Activated T-helper 1 cell treated with anti-CD3 and anti-CD28 coated beads, Interleukin-12 subunit alpha, Interleukin-12 subunit beta, Interleukin-2, Interleukin-4 antibody, amounts not matched to agents 30 ng/mL and 10 ng/mL and 1 ng/mL, durations not matched to agents 14 hours and 24 hours and 36 hours (primary cell): ENCODE results near the gene DNAAF3. TPM values are rescaled to one million over a fixed set of nuclear protein-coding genes. Genes with fewer than 3 reads are reported as not detected.
"Not testable (repeated sequence)": the region's sequence is repeated elsewhere in the genome, so short reads cannot be mapped to it uniquely, and the experiment has no call there.

Experiments
- DNase-seq: peaks from one replicate; pipeline ENCODE4 v3.0.0; 2021; ENCODE audit warnings: low spot score
- H3K27ac Mint-ChIP-seq: one replicate; pipeline ENCODE4 v1.8.0; 2021; ENCODE audit warnings: mild to moderate bottlenecking, mixed read lengths
- H3K27me3 Mint-ChIP-seq: one replicate; pipeline ENCODE4 v1.8.0; 2022; ENCODE audit warnings: mild to moderate bottlenecking, moderate library complexity, mixed read lengths; ENCODE audit not compliant: insufficient read depth
- H3K36me3 Mint-ChIP-seq: one replicate; pipeline ENCODE4 v1.8.0; 2021; ENCODE audit warnings: low read depth, mixed read lengths
- H3K4me1 Mint-ChIP-seq: one replicate; pipeline ENCODE4 v1.8.0; 2021; ENCODE audit warnings: low read depth, mixed read lengths
- H3K4me3 Mint-ChIP-seq: one replicate; pipeline ENCODE4 v1.8.0; 2021; ENCODE audit warnings: mild to moderate bottlenecking, moderate library complexity, mixed read lengths
- H3K9me3 Mint-ChIP-seq: one replicate; pipeline ENCODE4 v1.8.0; 2021; ENCODE audit warnings: mixed read lengths
- intact Hi-C: fragments of 100-400 bp; cut with micrococcal nuclease; formaldehyde crosslinking; loops from one replicate; pipeline ENCODE4 v1.15.1; 2024
- total RNA-seq: library from RNA; stranded (reverse); gene quantifications from 2 replicates; pipeline ENCODE4 v1.2.3, GENCODE V29; 2022

The DNAAF3 gene
- total RNA-seq, 1 donor from 2014 or later: 0.36 TPM

DNA sequence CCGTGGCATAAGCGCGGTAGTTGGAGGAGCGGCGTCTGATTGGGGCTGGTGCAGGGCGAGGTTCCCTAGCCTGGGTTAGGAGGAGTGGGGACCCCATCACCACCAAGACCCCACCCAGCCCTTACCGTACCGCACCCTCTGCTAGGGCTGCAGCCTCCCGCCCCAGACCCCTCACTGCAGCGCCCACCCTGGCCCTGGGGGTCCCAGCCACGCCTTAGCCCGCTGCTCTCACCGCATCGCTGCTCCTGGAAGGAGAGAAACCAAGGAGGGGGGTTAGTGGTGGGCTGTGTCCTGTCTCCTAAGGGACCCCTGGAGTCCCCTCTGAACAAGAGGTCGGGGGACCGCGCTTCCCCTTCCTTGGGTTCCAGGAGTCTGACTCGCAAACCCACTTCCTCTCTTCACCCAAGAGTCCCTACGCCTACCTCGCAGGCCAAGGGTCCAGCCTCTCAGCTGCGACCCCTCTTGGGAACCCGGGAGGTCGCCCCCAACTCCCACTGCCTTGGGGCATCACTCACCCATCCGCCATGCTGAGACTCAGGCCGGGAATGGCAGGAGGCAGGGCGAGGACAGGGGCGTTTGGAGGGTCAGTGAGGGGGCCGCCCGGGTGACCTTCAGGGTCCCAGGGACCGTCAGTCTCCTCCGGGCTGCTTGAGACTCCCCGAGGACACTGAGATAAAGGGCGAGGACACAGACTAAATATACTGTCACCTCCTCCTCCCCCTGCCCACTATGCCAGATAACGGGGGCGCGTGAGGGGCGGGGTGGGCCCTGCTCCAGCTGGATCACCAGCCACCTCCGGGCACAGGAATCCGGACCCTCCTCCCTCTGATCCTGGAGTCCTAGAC lies 9.1 kb downstream of the DNAAF3 start, which contains the start of gene TNNI3:
TNNI3 (minus strand) TSS at position 669 of the 845 bp plus-strand sequence; CDS start at position 526, 143 bp downstream.
- Mint-ChIP-seq H3K36me3 (no peaks in the 10 kb centered on the region), H3K4me1 (peaks cover 9% of the 10 kb centered on the region), H3K9me3 (peaks cover 5% of the 10 kb centered on the region), H3K27me3 (peaks cover 26% of the 10 kb centered on the region), H3K27ac (no peak within 1 kb of the TSS), H3K4me3 (no peak within 1 kb of the TSS)
- intact Hi-C loops: no loop called here
- DNase-seq: no peak

- H3K27me3 Mint-ChIP-seq: peaks cover 26% of the 10 kb centered on the region
- H3K4me3 Mint-ChIP-seq: no peak overlapping the region
- H3K27ac Mint-ChIP-seq: no peak overlapping the region
- H3K4me1 Mint-ChIP-seq: peaks cover 16% of the 10 kb centered on the region
- peaks cover 13% of the 10 kb centered on the region for H3K9me3 Mint-ChIP-seq
- intact Hi-C loops: no loop called here
- no peak for DNase-seq
- peaks cover 2% of the 10 kb centered on the region for H3K36me3 Mint-ChIP-seq
Observed at GRCh38 chr19:55156202-55157063, 10.0 kb downstream of the DNAAF3 start.

- DNase-seq, intact Hi-C loops, H3K4me3 Mint-ChIP-seq, H3K36me3 Mint-ChIP-seq, H3K27ac Mint-ChIP-seq: not testable (repeated sequence)
- Mint-ChIP-seq H3K4me1 (peaks cover 16% of the 10 kb centered on the region), H3K27me3 (peaks cover 25% of the 10 kb centered on the region), H3K9me3 (peaks cover 16% of the 10 kb centered on the region)
Observed at GRCh38 chr19:55155784-55156183, 10.6 kb downstream of the DNAAF3 start.

- intact Hi-C loops: no loop called here
- Mint-ChIP-seq H3K36me3 (peaks cover 2% of the 10 kb centered on the region), H3K4me3 (no peak overlapping the region), H3K27me3 (peaks cover 25% of the 10 kb centered on the region), H3K27ac (no peak overlapping the region), H3K9me3 (peaks cover 16% of the 10 kb centered on the region), H3K4me1 (peaks cover 16% of the 10 kb centered on the region)
- no peak for DNase-seq
Observed at GRCh38 chr19:55153652-55154264, 12.7 kb downstream of the DNAAF3 start.

GRCh38 chr19:55152017-55152416 lies 14.4 kb downstream of the DNAAF3 start:
- Mint-ChIP-seq H3K4me1 (peaks cover 16% of the 10 kb centered on the region), H3K4me3 (no peak overlapping the region), H3K27ac (peak overlapping the region; percentile 43), H3K9me3 (peaks cover 16% of the 10 kb centered on the region), H3K36me3 (peaks cover 2% of the 10 kb centered on the region), H3K27me3 (peaks cover 25% of the 10 kb centered on the region)
- no peak for DNase-seq
- intact Hi-C loops: no loop called here

GRCh38 chr19:55149078-55150003 lies 17.1 kb downstream of the DNAAF3 start, which contains the start of gene TNNT1:
TNNT1 (minus strand) TSS chr19:55149206; CDS start chr19:55147157, 2,049 bp downstream.
- H3K4me1 Mint-ChIP-seq: peaks cover 15% of the 10 kb centered on the region
- peaks cover 16% of the 10 kb centered on the region for H3K9me3 Mint-ChIP-seq
- intact Hi-C loops: loop anchor here (10.0 kb wide), 1 partner anchor 485 kb away; the partner anchor contains the start of gene LILRB4
- no peak within 1 kb of the TSS for H3K27ac Mint-ChIP-seq
- no peak within 1 kb of the TSS for H3K4me3 Mint-ChIP-seq
- peaks cover 32% of the 10 kb centered on the region for H3K27me3 Mint-ChIP-seq
- peaks cover 2% of the 10 kb centered on the region for H3K36me3 Mint-ChIP-seq
- no peak for DNase-seq

DNA sequence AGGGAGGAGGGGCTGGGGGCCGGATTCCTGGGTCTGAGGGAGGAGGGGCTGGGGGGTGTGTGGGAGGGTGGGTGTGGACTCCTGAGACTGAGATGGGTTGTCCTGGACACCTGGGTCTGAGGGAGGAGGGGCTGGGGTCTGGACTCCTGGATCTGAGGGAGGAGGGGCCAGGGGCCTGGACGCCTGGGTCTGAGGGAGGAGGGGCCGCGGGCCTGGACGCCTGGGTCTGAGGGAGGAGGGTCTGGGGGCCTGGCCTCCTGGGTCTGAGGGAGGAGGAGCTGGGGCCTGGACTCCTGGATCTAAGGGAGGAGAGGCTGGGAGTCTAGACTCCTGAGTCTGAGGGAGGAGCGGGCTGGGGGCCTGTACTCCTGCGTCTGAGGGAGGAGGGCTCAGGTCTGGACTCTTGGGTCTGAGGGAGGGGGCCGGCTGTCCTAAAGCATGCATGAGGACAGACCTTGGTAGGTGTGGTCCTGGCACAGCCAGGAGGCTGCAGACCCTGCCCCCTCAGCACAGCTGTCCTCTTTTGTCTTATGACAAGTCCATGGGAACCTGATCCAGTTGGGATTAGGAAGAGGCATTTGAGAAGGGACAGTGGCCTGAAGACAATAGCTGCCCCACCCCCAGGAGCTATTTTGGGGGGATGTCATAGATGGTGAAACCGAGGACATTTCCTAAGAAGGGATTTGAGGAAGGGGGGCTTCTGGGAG lies 18.7 kb downstream of the DNAAF3 start:
- H3K9me3 Mint-ChIP-seq: peaks cover 12% of the 10 kb centered on the region
- no peak overlapping the region for H3K27ac Mint-ChIP-seq
- peaks cover 2% of the 10 kb centered on the region for H3K36me3 Mint-ChIP-seq
- no peak overlapping the region for H3K4me3 Mint-ChIP-seq
- intact Hi-C loops: loop anchor here (10.0 kb wide), 1 partner anchor 483 kb away; the partner anchor contains the start of gene LILRB4
- H3K27me3 Mint-ChIP-seq: peaks cover 32% of the 10 kb centered on the region
- DNase-seq: no peak
- peaks cover 7% of the 10 kb centered on the region for H3K4me1 Mint-ChIP-seq

GRCh38 chr19:55146705-55147273 lies 19.6 kb downstream of the DNAAF3 start:
- H3K4me1 Mint-ChIP-seq: peaks cover 2% of the 10 kb centered on the region
- H3K4me3 Mint-ChIP-seq: no peak overlapping the region
- peaks cover 6% of the 10 kb centered on the region for H3K9me3 Mint-ChIP-seq
- no peaks in the 10 kb centered on the region for H3K36me3 Mint-ChIP-seq
- intact Hi-C loops: loop anchor here (10.0 kb wide), 1 partner anchor 482 kb away; the partner anchor contains the start of gene LILRB4
- H3K27ac Mint-ChIP-seq: no peak overlapping the region
- H3K27me3 Mint-ChIP-seq: peaks cover 34% of the 10 kb centered on the region
- DNase-seq: no peak

- intact Hi-C loops: loop anchor here (10.0 kb wide), 1 partner anchor 481 kb away; the partner anchor contains the start of gene LILRB4
- DNase-seq: no peak
- Mint-ChIP-seq H3K27ac (no peak overlapping the region), H3K4me3 (no peak overlapping the region), H3K9me3 (no peaks in the 10 kb centered on the region), H3K27me3 (peaks cover 38% of the 10 kb centered on the region), H3K4me1 (no peaks in the 10 kb centered on the region), H3K36me3 (no peaks in the 10 kb centered on the region)
Observed at GRCh38 chr19:55146078-55146704, 20.2 kb downstream of the DNAAF3 start.

DNA sequence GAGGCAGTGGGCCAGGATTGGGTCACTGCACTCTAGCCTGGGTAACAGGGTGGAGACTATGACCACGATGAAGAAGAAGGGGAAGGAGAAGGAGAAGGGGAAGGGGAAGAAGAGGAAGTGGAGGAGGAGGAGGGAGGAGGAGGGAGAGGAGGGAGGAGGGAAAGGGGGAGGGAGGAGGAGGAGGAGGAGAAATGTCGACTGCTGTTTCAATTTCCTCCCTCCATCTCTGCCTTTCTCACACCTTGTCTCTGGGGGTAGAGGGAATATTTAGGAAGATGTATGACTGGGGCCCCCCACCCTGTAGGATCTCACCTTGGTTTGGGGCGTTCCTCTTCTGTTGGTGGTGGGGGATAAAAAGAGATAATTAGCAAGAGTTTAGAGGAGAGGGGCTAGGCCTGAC lies 21.2 kb downstream of the DNAAF3 start:
- intact Hi-C loops: loop anchor here (10.0 kb wide), 1 partner anchor 480 kb away; the partner anchor contains the start of gene LILRB4
- peaks cover 40% of the 10 kb centered on the region for H3K27me3 Mint-ChIP-seq

More for the DNA sequence above, 21.2 kb downstream of the DNAAF3 start:
- Mint-ChIP-seq H3K9me3 (no peaks in the 10 kb centered on the region), H3K36me3 (no peaks in the 10 kb centered on the region), H3K4me1 (no peaks in the 10 kb centered on the region), H3K4me3 (no peak overlapping the region), H3K27ac (no peak overlapping the region)
- DNase-seq: no peak
